GM23338 (cell line): Measurements from ENCODE around the gene UBE2Q2. TPM values are rescaled to one million over a fixed set of nuclear protein-coding genes. Genes with fewer than 3 reads are reported as not detected.

Source experiments
- ATAC-seq: fragments of 200-7000 bp; cut with Tn5 transposase; 3 replicates; pipeline ENCODE4 v1.9.1; 2020
- DNase-seq: peaks from one replicate; pipeline ENCODE4 v3.0.0-alpha.2; 2015; ENCODE audit warnings: low spot score
- H2AFZ ChIP-seq: fragments of 200-600 bp; sonication (generic); 2 replicates; pipeline ENCODE4 v1.8.0; 2016; ENCODE audit warnings: antibody characterized with exemption, mild to moderate bottlenecking, moderate library complexity
- H3F3A ChIP-seq: fragments of 200-600 bp; sonication (generic); replicated peaks from 2 replicates; pipeline ENCODE4 v1.8.0; 2017; ENCODE audit warnings: antibody characterized with exemption, mixed run types, low read depth
- H3K27ac ChIP-seq: fragments of 200-600 bp; sonication (generic); 2 replicates; pipeline ENCODE4 v1.6.1; 2016; ENCODE audit warnings: low read depth
- H3K27me3 ChIP-seq: fragments of 200-600 bp; sonication (generic); 2 replicates; pipeline ENCODE4 v1.8.0; 2016; ENCODE audit warnings: mild to moderate bottlenecking, mixed run types, moderate library complexity; ENCODE audit not compliant: insufficient read depth
- H3K36me3 ChIP-seq: fragments of 200-600 bp; sonication (generic); 2 replicates; pipeline ENCODE4 v1.8.0; 2016; ENCODE audit warnings: mild to moderate bottlenecking; ENCODE audit not compliant: insufficient read depth
- H3K4me1 ChIP-seq: fragments of 200-600 bp; sonication (generic); 2 replicates; pipeline ENCODE4 v1.8.0; 2016; ENCODE audit warnings: mild to moderate bottlenecking, moderate library complexity; ENCODE audit not compliant: insufficient read depth
- H3K4me2 ChIP-seq: fragments of 200-600 bp; sonication (generic); 2 replicates; pipeline ENCODE4 v1.7.1; 2017; ENCODE audit warnings: mixed run types
- H3K4me3 ChIP-seq: fragments of 200-600 bp; sonication (generic); 2 replicates; pipeline ENCODE4 v1.6.1; 2016; ENCODE audit warnings: mixed run types
- H3K79me2 ChIP-seq: fragments of 200-600 bp; sonication (generic); replicated peaks from 2 replicates; pipeline ENCODE4 v1.8.0; 2017; ENCODE audit warnings: mild to moderate bottlenecking; ENCODE audit not compliant: insufficient read depth
- H3K9me2 ChIP-seq: fragments of 200-600 bp; sonication (generic); 2 replicates; pipeline ENCODE4 v1.8.0; 2017; ENCODE audit not compliant: insufficient read depth
- H4K20me1 ChIP-seq: fragments of 200-600 bp; sonication (generic); replicated peaks from 2 replicates; pipeline ENCODE4 v1.8.0; 2017; ENCODE audit warnings: mild to moderate bottlenecking; ENCODE audit not compliant: insufficient read depth
- H3K27ac Mint-ChIP-seq: 2 replicates; pipeline ENCODE4 v1.8.0; 2020; ENCODE audit warnings: inconsistent platforms, mild to moderate bottlenecking, moderate library complexity, mixed read lengths
- H3K27me3 Mint-ChIP-seq: 3 replicates; pipeline ENCODE4 v1.8.0; 2022; ENCODE audit warnings: low read depth, mild to moderate bottlenecking, moderate library complexity, mixed read lengths, inconsistent platforms; ENCODE audit not compliant: insufficient read depth, poor library complexity
- H3K36me3 Mint-ChIP-seq: 3 replicates; pipeline ENCODE4 v1.8.0; 2021; ENCODE audit warnings: low read depth, mild to moderate bottlenecking, inconsistent platforms, moderate library complexity, mixed read lengths
- H3K4me1 Mint-ChIP-seq: 3 replicates; pipeline ENCODE4 v1.8.0; 2020; ENCODE audit warnings: mild to moderate bottlenecking, inconsistent platforms, mixed read lengths
- H3K4me3 Mint-ChIP-seq: 3 replicates; pipeline ENCODE4 v1.8.0; 2021; ENCODE audit warnings: moderate library complexity, mild to moderate bottlenecking, inconsistent platforms, mixed read lengths
- H3K9me3 Mint-ChIP-seq: 3 replicates; pipeline ENCODE4 v1.8.0; 2020; ENCODE audit warnings: moderate library complexity, mild to moderate bottlenecking, inconsistent platforms, mixed read lengths
- CREB1 ChIP-seq: fragments of 250-450 bp; sonication (Bioruptor Pico); IDR thresholded peaks from 2 replicates; pipeline ENCODE4 v1.5.0; 2020; ENCODE audit warnings: low read depth, mild to moderate bottlenecking, moderate library complexity
- CTCF ChIP-seq, 2 experiments: fragments of 200-600 bp in 1 of 2; sonication (generic) in 1 of 2; conservative IDR thresholded peaks; 2 replicates each; pipeline versions ENCODE4 v1.5.1 to v1.6.1; 2016 to 2017; ENCODE audit warnings: antibody characterized with exemption in 2 of 2, low read depth in 2 of 2, mild to moderate bottlenecking in 2 of 2, moderate library complexity in 1 of 2
- EZH2 ChIP-seq: fragments of 200-600 bp; sonication (generic); IDR thresholded peaks from one replicate; pipeline ENCODE4 v1.8.0; 2017; ENCODE audit warnings: antibody characterized with exemption, mild to moderate bottlenecking, low read depth; ENCODE audit not compliant: unreplicated experiment
- EZH2phosphoT487 ChIP-seq: fragments of 200-600 bp; sonication (generic); IDR thresholded peaks from one replicate; pipeline ENCODE4 v1.8.1; 2018; ENCODE audit warnings: antibody characterized with exemption; ENCODE audit not compliant: unreplicated experiment
- JUNB ChIP-seq: IDR thresholded peaks from one replicate; pipeline ENCODE4 v1.6.1; 2016; ENCODE audit warnings: antibody characterized with exemption; ENCODE audit not compliant: unreplicated experiment
- NANOG ChIP-seq: IDR thresholded peaks from 2 replicates; pipeline ENCODE4 v1.6.1; 2016; ENCODE audit warnings: antibody characterized with exemption, borderline replicate concordance
- POLR2AphosphoS5 ChIP-seq: IDR thresholded peaks from 2 replicates; pipeline ENCODE4 v1.6.1; 2016; ENCODE audit warnings: antibody characterized with exemption, low read depth
- ZNF114 ChIP-seq: fragments of 250-450 bp; sonication (Bioruptor Pico); IDR thresholded peaks from 2 replicates; pipeline ENCODE4 v1.5.0; 2020; ENCODE audit warnings: mild to moderate bottlenecking, moderate library complexity
- ZNF331 ChIP-seq: fragments of 250-450 bp; sonication (Bioruptor Pico); IDR thresholded peaks from 2 replicates; pipeline ENCODE4 v1.5.0; 2020; ENCODE audit warnings: low read depth, mild to moderate bottlenecking, moderate library complexity
- ZNF462 ChIP-seq: fragments of 250-450 bp; sonication (Bioruptor Pico); IDR thresholded peaks from 2 replicates; pipeline ENCODE4 v1.5.0; 2020; ENCODE audit warnings: mild to moderate bottlenecking, moderate library complexity
- polyA plus RNA-seq: library from polyadenylated mRNA; unstranded; fragments of >200 nt; fragmentation: Nextera tagmentation; extraction: Ambion mirVana; gene quantifications from 2 replicates; pipeline ENCODE4 v1.2.1, GENCODE V29; 2016
- total RNA-seq: library from RNA; depleted of rRNA; stranded (reverse); fragments of >200 nt; shearing (Covaris generic); gene quantifications from 2 replicates; pipeline ENCODE4 v1.2.3, GENCODE V29; 2014

The UBE2Q2 gene
- total and polyA plus RNA-seq, 2 experiments from 2014 or later = 23.7 to 29.3 TPM

DNA sequence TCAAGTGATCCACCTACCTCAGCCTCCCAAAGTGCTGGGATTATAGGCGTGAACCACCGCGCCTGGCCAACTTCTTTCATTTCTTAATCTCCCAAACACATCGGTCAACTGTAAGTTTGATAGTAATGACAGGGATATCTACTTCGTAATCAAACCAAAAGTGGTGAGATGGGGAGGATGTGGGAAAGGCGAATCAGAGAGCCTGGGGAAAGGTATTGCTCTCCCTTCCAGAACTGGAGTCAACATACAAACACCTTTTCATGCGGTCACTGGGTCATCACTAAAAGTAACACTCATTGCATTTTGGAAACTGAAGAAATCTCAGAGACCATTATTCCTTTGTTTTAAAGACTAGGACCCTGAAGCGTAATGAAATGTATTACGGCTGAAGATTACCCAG, 14.8 kb upstream of the UBE2Q2 start:
- DNase-seq (no peak), ATAC-seq (no peak)
- Mint-ChIP-seq H3K27me3 (peaks cover 3% of the 10 kb centered on the region), H3K27ac (no peak overlapping the region), H3K4me3 (no peak overlapping the region), H3K9me3 (no peaks in the 10 kb centered on the region; the same call in 2 of the 3 replicates), H3K36me3 (no peaks in the 10 kb centered on the region), H3K4me1 (peaks cover 23% of the 10 kb centered on the region)
- no peaks in the 10 kb centered on the region for H4K20me1 ChIP-seq
- H3K9me2 ChIP-seq = 0 out of 2 replicates have a peak, but pooled peaks cover 3% of the 10 kb centered on the region
- no peak overlapping the region for H3K4me3 ChIP-seq
- no peak for TF ChIP-seq EZH2
- no peak for TF ChIP-seq CTCF (conservative IDR thresholded peaks at IDR 0.05; ENCODE audit: low read depth in 2 of 2)
- TF ChIP-seq ZNF462 (CRISPR knock-in tag) = no peak
- no peak for TF ChIP-seq POLR2AphosphoS5
- no peak for TF ChIP-seq JUNB
- no peak for TF ChIP-seq EZH2phosphoT487
- no peak for TF ChIP-seq NANOG
- no peak for TF ChIP-seq ZNF114
- no peak for TF ChIP-seq CREB1 (CRISPR knock-in tag)
- no peak for TF ChIP-seq ZNF331 (CRISPR knock-in tag)
- no peak overlapping the region for H3K27ac ChIP-seq
- H3K36me3 ChIP-seq = no peaks in the 10 kb centered on the region
- H3K4me1 ChIP-seq = peaks cover 23% of the 10 kb centered on the region; the same call in 1 of the 2 replicates
- no peak overlapping the region for H3K4me2 ChIP-seq
- no peaks in the 10 kb centered on the region for H3K79me2 ChIP-seq
- H2AFZ ChIP-seq = no peak overlapping the region
- H3K27me3 ChIP-seq = no peaks in the 10 kb centered on the region
- no peaks in the 10 kb centered on the region for H3F3A ChIP-seq
